HG03196 (cell line): ENCODE data around the gene LRRC57.
A peak's percentile ranks its signal among the peaks of the same experiment; 100 is the strongest.

ENCODE experiments used
- ATAC-seq: cut with Tn5 transposase; IDR thresholded peaks from one replicate; pipeline ENCODE4 v1.9.1; 2021; ENCODE audit not compliant: unreplicated experiment

Gene LRRC57

GRCh38 chr15:42493679-42494078, 54.9 kb downstream of the LRRC57 start:
- no peak for ATAC-seq

DNA sequence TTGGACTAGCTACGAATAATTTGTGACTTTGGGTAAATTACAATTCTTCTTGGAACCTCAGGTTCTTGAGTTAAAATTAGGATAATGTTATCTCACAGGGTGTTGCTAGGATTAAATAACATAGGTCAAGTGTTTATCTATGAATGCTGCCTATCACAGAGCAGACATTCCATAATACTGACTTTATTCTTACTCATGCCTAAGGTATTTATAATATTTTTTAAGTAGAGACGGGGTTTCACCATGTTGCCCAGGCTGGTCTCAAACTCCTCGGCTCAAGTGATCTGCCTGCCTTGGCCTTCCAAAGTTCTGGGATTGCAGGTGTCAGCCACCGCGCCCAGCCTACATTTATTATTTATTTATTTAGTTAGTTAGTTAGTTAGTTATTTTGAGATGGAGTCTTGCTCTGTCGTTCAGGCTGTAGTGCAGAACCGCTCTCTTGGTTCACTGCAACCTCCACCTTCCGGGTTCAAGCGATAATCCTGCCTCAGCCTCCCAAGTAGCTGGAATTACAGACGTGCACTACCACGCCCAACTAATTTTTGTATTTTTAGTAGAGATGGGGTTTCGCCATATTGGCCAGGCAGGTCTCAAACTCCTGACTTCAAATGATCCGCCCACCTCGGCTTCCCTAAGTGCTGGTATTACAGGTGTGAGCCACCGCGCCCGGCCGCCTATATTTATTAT, 56.9 kb downstream of the LRRC57 start:
- ATAC-seq: no peak

DNA sequence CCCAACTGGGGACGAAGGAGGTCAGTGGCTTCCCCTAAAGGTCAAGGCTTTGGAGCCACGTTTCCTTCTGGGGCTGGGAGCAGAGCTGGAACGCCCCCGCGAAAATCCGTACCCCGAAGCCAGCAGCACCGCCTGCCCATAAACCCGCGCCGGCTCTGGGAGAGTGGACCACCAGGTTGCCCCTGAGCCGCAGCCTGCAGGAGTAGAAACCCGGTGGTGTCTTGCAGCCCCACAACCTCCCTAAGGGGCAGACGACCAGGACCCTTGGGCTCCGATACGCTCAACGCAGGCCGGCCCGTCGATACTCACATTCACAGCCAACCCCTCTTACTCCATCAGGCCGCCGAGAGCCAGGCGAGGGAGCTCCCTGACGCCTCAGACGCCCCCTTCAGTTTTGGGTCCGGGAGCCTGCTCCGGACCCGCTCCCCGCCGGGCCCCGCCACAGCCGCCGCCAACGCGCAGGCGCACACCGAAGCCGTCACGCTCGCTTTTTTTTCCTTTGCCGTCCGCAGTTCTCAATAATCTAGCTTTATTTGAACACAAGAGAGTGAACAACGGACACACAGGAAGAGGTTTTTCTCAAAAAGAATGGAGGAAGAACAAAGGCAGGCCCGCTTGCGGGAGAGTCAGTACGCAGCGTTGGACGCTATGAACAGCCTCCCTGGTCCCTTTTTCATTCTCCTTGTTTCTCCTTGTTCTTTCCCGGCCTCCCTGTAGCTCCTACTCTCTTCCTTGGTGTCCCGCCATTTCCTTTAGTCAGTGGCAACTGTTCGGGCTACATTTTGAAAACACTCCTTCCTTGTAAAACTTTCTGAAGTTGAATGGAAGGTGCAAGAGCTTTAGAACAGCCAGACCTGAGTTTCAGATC, 57.7 kb downstream of the LRRC57 start, which contains the start of gene ZNF106:
ZNF106 (minus strand) TSS at position 471 of the 868 bp plus-strand sequence. CDS start 18,852 bp downstream, outside the sequence.
- ATAC-seq: peak; percentile 61

DNA sequence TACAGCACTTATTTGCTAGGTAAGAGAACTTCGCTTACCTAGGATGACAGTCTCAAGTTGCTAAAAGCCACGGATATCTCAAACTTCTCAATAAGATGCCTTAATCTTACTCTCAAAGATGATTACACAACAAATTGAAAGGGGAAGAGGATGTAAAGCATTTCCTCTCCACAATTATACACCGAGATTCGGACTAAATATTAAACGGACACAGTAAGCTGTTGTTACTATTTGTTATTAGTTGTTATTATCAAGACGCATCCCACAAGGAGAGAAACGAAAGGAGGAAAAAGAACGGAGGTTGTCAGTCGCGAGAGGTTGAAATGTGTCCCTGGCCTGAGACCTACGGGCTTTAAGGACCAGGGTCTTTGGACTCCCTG, 58.3 kb downstream of the LRRC57 start:
- ATAC-seq: no peak
